Measurements from ENCODE around the gene ZNF157.

Gene ZNF157

DNA sequence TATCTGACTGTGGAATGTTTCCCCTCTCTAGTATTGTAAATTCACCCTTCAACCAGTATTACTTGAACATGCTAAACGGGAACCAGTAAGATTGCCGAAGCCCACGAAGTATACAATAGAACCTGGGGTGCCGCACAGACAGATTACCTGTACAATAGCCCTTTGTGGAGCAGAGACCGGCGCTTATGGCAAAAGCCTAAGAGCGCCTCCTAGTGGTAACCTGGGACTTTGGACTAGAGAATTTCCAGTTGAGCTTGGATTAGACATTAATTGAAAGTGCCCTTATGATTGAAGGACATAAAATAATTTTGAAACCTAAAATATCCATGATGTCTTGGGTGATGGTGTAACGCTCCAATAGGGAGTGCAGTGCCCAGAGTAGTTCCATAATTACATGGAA lies 14.1 kb downstream of the ZNF157 start:
- TF ChIP-seq GATA1 (IDR thresholded peaks at IDR 0.05; ENCODE audit: low read depth, low read length) (no peak), POLR2A (IDR thresholded peaks at IDR 0.05; ENCODE audit: low read length) (no peak)
- peak; percentile 58 to 79 for DNase-seq

DNA sequence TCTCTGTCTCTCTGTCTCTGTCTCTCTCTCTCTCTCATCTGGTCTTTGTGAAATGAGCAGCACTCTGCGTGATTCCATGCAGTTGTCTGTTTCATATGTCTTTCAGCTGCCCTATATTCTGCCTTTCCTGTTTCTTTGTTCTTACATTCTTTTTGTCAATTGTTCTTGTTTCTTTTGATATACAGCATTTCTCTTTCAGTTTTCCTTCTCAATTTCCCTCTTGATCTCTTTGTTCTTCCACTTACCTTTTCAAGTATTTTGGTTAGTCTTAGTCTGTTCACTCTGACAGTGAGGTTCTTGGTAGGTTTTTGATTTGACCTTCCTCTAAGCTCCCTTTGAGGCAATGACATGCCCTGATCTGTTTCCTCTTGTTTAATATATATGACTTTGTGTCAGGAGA lies 20.4 kb downstream of the ZNF157 start:
- TF ChIP-seq GATA1 (IDR thresholded peaks at IDR 0.05; ENCODE audit: low read depth, low read length): no peak
- no peak for TF ChIP-seq POLR2A (IDR thresholded peaks at IDR 0.05; ENCODE audit: low read length)
- no peak for DNase-seq

DNA sequence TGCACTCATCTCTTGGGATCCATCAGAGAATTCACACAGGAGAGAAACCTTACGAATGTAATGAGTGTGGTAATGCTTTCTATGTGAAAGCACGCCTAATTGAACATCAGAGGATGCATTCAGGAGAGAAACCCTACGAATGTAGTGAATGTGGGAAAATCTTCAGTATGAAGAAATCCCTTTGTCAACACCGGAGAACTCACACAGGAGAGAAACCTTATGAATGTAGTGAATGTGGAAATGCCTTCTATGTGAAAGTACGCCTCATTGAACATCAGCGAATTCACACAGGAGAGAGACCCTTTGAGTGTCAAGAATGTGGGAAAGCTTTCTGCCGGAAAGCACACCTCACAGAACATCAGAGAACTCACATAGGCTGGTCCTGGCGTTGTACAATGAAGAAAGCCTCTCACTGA lies 42.8 kb downstream of the ZNF157 start:
- no peak for TF ChIP-seq POLR2A (IDR thresholded peaks at IDR 0.05; ENCODE audit: low read length)
- no peak for DNase-seq

DNA sequence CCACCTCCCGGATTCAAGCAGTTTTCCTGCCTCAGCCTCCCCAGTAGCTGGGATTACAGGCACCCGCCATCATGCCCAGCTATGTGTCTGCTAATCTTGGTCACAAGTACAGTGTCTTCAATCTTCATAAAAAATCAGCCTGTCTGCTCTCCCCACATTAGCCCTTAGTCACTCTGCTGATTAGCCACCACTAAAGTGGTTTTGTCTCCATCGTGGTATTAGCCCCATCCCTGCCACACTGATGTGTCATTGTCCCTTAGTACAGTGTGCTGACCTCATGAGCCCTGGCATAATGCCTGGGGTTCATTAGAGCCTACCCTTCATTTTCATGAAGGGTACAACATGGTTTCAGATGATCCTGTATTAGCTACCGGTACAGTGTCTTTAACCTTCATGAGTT lies 49.9 kb downstream of the ZNF157 start:
- TF ChIP-seq POLR2A (IDR thresholded peaks at IDR 0.05; ENCODE audit: low read length): no peak
- TF ChIP-seq GATA1 (IDR thresholded peaks at IDR 0.05; ENCODE audit: low read depth, low read length): no peak

DNA sequence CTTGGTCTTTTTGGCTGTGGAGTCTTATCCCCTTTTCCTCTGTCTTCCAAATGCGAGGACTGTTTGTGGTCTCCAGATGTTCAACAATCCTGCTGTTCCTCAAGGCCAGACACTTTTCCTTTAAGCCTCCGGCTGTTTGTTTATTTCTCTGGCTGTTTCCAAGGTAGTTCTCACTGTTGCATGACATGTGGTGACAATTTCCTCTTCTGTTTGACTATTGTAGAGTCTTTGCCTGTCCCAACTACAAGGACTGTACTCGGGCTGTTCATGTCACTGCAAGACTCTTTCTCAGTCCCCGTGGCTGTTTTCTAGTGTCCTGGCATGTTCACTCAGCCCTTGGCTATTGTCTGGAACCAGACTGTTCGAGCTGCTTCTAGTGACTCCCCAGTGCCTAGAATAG lies 50.6 kb downstream of the ZNF157 start:
- no peak for DNase-seq
- TF ChIP-seq POLR2A (IDR thresholded peaks at IDR 0.05; ENCODE audit: low read length) (no peak), GATA1 (IDR thresholded peaks at IDR 0.05; ENCODE audit: low read depth, low read length) (no peak)

More for the DNA sequence above, 49.9 kb downstream of the ZNF157 start:
- DNase-seq: peak in 1 of 2 experiments; percentile 14

DNA sequence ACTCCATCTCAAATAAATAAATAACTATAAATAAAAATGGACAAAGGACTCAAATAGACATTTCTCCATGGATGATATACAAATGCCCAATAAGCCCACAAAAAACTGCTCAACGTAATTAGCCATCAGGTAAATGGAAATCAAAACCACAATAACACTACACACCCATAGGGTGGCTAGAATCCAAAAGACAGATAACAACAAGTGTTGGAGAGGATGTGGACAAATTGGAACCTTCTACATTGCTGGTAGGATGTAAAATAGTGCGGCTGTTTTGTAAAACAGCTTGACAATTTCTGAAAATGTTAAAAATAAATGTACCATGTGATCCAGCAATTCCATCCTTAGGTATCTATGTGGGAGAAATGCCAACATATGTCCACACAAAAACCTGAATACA lies 52.1 kb downstream of the ZNF157 start:
- TF ChIP-seq GATA1 (IDR thresholded peaks at IDR 0.05; ENCODE audit: low read depth, low read length): no peak
- no peak for TF ChIP-seq POLR2A (IDR thresholded peaks at IDR 0.05; ENCODE audit: low read length)

DNA sequence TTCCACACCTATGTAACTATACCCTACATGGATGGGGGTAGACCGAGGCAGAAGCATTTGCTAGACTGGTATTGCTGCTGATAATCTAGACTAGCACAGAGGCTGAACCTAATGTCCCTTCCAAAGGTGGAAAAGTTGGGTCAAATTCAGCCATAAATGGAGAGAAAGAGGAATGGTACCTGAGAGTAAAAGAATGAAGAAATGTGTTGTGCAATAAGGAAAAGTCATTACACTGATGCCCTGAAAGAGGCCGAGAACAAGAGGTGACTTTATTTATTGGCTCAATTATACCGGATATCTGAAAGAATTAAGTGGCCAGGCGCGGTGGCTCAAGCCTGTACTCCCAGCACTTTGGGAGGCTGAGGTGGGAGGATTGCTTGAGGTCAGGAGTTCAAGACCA lies 60.5 kb downstream of the ZNF157 start:
- TF ChIP-seq POLR2A (IDR thresholded peaks at IDR 0.05; ENCODE audit: low read length): no peak
- TF ChIP-seq GATA1 (IDR thresholded peaks at IDR 0.05; ENCODE audit: low read depth, low read length): no peak
- no peak for DNase-seq

More for the DNA sequence above, 52.1 kb downstream of the ZNF157 start:
- DNase-seq: no peak

DNA sequence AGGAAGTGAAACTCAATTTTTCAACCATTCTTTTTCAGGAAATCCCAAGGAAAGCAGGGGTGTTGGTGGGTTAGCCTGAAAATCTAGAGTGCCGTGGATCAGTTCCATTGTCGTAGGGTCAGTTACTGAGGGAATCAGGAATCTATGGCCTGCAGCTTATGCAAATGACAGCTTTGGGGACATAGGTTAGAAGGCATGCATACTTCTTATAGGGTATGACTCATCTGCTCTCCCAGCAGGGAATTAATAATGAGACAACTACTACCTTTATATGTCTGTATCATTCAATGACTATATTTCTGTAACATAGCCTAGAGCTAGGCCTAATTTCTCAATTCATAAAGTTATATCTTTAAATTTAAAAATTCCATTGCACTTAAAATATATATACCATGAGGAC lies 76.1 kb downstream of the ZNF157 start:
- no peak for DNase-seq
- TF ChIP-seq POLR2A (IDR thresholded peaks at IDR 0.05; ENCODE audit: low read length) (no peak), GATA1 (IDR thresholded peaks at IDR 0.05; ENCODE audit: low read depth, low read length) (no peak)

DNA sequence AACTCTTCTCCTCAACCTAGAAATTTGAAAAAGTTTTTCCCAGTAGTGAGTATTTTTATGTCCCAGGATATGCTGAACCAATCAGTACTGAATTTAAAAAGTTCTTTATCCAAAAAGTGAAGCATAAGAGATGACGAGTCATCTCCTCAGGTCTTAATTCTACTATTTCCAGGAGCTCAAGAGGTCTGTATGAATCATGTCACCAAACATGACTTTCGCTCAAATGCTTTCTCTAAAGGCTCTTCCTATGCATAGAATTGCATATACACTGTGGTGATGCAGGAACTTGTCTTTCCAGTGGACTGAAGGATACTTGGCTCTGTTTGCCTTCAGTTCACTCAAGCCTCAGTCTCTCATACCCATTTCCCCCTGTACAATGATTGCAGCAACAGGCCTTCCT lies 76.6 kb downstream of the ZNF157 start:
- DNase-seq: no peak
- TF ChIP-seq GATA1 (IDR thresholded peaks at IDR 0.05; ENCODE audit: low read depth, low read length) (no peak), POLR2A (IDR thresholded peaks at IDR 0.05; ENCODE audit: low read length) (no peak)

DNA sequence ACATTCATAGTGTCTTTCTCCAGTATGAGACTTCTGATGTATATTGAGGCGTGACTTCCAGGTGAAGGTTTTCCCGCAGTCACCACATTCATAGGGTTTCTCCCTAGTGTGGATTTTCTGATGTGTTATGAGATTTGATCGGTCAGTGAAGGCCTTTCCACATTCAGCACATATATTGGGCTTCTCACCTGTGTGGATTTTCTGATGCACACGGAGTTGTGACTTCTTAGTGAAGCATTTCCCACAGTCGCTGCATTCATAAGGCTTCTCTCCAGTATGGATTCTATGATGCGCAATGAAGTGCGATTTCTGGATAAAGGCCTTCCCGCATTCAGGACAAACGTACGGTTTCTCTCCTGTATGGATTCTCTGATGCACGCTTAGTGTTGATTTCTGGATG lies 77.2 kb downstream of the ZNF157 start:
- TF ChIP-seq GATA1 (IDR thresholded peaks at IDR 0.05; ENCODE audit: low read depth, low read length) (no peak), POLR2A (IDR thresholded peaks at IDR 0.05; ENCODE audit: low read length) (no peak)
- no peak for DNase-seq

DNA sequence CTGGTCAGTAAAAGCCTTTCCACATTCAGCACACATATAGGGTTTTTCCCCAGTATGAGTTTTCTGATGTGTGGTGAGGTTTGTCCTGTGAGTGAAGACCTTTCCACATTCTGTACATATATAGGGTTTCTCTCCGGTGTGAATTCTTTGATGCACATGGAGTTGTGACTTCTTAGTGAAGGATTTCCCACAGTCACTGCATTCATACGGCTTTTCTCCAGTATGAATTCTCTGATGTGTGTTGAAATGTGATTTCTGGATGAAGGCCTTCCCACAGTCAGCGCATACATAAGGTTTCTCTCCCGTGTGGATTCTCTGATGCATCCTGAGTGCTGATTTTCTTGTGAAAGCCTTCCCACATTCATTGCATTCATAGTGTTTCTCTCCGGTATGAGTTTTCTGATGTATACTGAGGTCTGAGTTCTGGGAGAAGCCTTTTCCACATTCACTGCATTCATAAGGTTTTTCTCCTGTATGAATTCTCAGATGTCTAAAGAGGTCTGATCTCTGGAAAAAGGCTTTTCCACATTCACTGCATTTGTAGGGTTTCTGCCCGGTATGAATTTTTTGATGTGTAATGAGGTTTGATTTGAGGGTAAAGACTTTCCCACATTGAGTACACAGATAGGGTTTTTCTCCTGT lies 77.9 kb downstream of the ZNF157 start:
- TF ChIP-seq POLR2A (IDR thresholded peaks at IDR 0.05; ENCODE audit: low read length): no peak
- no peak for TF ChIP-seq GATA1 (IDR thresholded peaks at IDR 0.05; ENCODE audit: low read depth, low read length)
- DNase-seq: no peak

DNA sequence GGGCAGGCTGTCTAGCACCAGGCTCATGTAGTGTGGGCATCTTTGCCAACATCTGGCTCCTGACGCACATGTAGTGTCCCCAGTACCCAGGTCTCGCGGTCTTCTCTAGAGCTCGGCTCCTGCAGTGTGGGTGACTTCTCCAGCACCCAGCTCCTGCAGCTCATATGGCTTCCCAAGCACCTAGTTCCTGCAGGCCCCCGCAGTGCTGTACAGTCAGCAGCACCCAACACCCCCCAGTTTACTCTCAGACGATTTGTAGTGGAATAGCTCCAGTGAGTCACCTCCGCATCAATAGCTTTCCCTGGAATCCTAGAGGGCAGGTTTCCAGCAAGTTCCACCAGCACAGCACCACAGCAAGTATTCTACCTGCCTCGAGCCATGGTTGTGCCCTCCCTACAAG lies 81.7 kb downstream of the ZNF157 start:
- no peak for TF ChIP-seq POLR2A (IDR thresholded peaks at IDR 0.05; ENCODE audit: low read length)
- TF ChIP-seq GATA1 (IDR thresholded peaks at IDR 0.05; ENCODE audit: low read depth, low read length): no peak
- no peak for DNase-seq

DNA sequence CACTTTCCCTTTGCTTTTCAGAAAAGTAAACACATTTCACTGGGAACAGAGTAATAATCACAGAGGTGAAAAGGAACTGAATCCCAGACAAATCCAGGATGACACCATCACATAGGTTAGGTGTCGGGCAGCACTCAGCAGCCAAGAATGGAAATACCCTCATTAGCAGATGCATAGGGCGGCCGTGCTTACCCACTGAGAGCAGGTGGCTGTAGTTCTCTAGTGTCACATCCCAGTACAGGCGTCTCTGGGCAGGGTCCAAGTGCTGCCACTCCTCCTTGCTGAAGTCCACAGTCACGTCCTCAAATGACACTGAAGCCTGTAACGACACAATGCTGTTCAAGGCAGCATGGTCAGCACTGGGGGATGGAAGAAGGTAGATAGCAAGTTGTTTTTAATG lies 85.7 kb downstream of the ZNF157 start:
- DNase-seq: no peak
- TF ChIP-seq GATA1 (IDR thresholded peaks at IDR 0.05; ENCODE audit: low read depth, low read length) (no peak), POLR2A (IDR thresholded peaks at IDR 0.05; ENCODE audit: low read length) (no peak)

DNA sequence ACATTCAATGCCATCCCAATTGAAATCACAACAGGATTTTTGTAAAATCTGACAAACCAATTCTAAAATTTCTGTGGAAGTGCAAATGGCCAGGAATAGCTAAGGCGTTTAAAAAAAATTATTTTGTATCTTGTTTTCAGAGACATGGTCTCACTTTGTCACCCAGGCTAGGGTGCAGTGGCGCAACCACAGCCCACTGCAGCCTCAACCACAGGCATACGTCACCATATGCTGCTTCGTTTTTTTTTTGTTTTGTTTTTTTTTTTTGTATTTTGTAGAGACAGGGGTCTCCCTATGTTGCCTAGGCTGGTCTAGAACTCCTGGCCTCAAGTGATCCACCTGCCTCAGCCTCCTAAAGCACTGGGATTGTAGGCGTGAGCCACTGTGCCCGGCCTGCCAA lies 88.2 kb downstream of the ZNF157 start:
- DNase-seq: no peak
- no peak for TF ChIP-seq GATA1 (IDR thresholded peaks at IDR 0.05; ENCODE audit: low read depth, low read length)
- no peak for TF ChIP-seq POLR2A (IDR thresholded peaks at IDR 0.05; ENCODE audit: low read length)

DNA sequence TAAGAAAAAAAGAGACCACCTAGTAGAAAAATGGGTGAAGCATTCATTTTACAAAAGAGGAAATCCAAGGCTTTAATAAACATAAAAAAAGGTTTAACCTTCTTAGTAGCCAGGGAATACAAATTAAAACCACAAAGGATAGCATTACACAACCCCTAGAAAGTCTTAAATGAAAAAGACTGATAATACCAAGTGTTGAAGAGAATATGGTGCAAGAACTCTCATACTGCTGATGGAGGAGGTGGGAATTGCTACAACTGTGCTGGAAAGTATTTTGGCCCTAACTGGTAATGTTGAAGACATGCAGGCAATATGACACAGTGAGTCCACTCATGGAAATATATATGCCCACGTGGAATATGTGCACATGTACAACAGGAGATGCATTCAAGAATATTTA lies 90.2 kb downstream of the ZNF157 start:
- no peak for DNase-seq
- TF ChIP-seq GATA1 (IDR thresholded peaks at IDR 0.05; ENCODE audit: low read depth, low read length) (no peak), POLR2A (IDR thresholded peaks at IDR 0.05; ENCODE audit: low read length) (no peak)
